CD4-positive, alpha-beta T cell (primary cell): ENCODE data around the gene TOR1AIP1. TPM values are rescaled to one million over a fixed set of nuclear protein-coding genes. Genes with fewer than 3 reads are reported as not detected.
A peak's percentile ranks its signal among the peaks of the same experiment; 100 is the strongest.

Experiments used
- ATAC-seq: fragments of 200-7000 bp; cut with Tn5 transposase; one replicate; pipeline ENCODE4 v1.10.0; 2022; ENCODE audit warnings: mild to moderate bottlenecking; ENCODE audit not compliant: poor library complexity
- CTCF ChIA-PET: fragments of 350-600 bp; sonication (Branson Sonifier 250); formaldehyde crosslinking; loops from one replicate; lab custom pipeline; 2021; ENCODE audit warnings: antibody characterized with exemption, inconsistent platforms; lab: Charles Lee
- POLR2A ChIA-PET: fragments of 350-600 bp; sonication (Branson Sonifier 250); formaldehyde crosslinking; loops from one replicate; lab custom pipeline; 2021; ENCODE audit warnings: antibody characterized with exemption, inconsistent platforms; lab: Charles Lee
- DNase-seq, 14 experiments: peaks; one replicate each; pipeline ENCODE4 v3.0.0-alpha.2; 2013 to 2020; ENCODE audit warnings: mixed read lengths in 2 of 14
- H3K27ac ChIP-seq, 2 donors: one replicate each; pipeline versions ENCODE4 v1.5.1 to v1.7.0; 2013; ENCODE audit warnings: low read length in 2 of 2, low read depth in 1 of 2, mild to moderate bottlenecking in 1 of 2
- H3K27me3 ChIP-seq, 2 experiments: 1 replicate in 1 of 2; 2 replicates in 1 of 2; pipeline versions ENCODE4 v1.6.1 to v1.7.0; 2013; ENCODE audit warnings: low read length in 2 of 2, control low read depth in 1 of 2, mild to moderate bottlenecking in 1 of 2, moderate library complexity in 1 of 2; ENCODE audit not compliant: insufficient read depth in 2 of 2, control insufficient read depth in 1 of 2
- H3K36me3 ChIP-seq: one replicate; pipeline ENCODE4 v1.6.1; 2013; ENCODE audit warnings: low read length, control low read depth; ENCODE audit not compliant: insufficient read depth
- H3K4me1 ChIP-seq: one replicate; pipeline ENCODE4 v1.6.1; 2013; ENCODE audit warnings: low read length, control low read depth; ENCODE audit not compliant: insufficient read depth
- H3K4me3 ChIP-seq: one replicate; pipeline ENCODE4 v1.5.1; 2013; ENCODE audit warnings: mild to moderate bottlenecking, low read length, moderate library complexity
- H3K9me3 ChIP-seq, 2 experiments: 1 replicate in 1 of 2; 2 replicates in 1 of 2; pipeline versions ENCODE4 v1.6.1 to v1.7.0; 2013; ENCODE audit warnings: low read length in 2 of 2, mild to moderate bottlenecking in 2 of 2, control low read depth in 1 of 2, moderate library complexity in 1 of 2; ENCODE audit not compliant: control insufficient read depth in 1 of 2, insufficient read depth in 1 of 2
- H3K27ac Mint-ChIP-seq: one replicate; pipeline ENCODE4 v1.8.0; 2020; ENCODE audit warnings: mixed read lengths
- H3K27me3 Mint-ChIP-seq: one replicate; pipeline ENCODE4 v1.8.0; 2021; ENCODE audit warnings: mixed read lengths
- H3K36me3 Mint-ChIP-seq: one replicate; pipeline ENCODE4 v1.8.0; 2021; ENCODE audit warnings: low read depth, mixed read lengths
- H3K4me1 Mint-ChIP-seq: one replicate; pipeline ENCODE4 v1.8.0; 2021; ENCODE audit warnings: low read depth, mixed read lengths
- H3K4me3 Mint-ChIP-seq: one replicate; pipeline ENCODE4 v1.8.0; 2020; ENCODE audit warnings: mild to moderate bottlenecking, mixed read lengths
- H3K9me3 Mint-ChIP-seq: one replicate; pipeline ENCODE4 v1.8.0; 2020; ENCODE audit warnings: mixed read lengths
- intact Hi-C, 2 experiments: fragments of 100-400 bp; cut with DNase I in 1 of 2; cut with micrococcal nuclease in 1 of 2; formaldehyde crosslinking; loops; one replicate each; pipeline versions ENCODE4 v1.15.1 to v1.9.0; 2023 to 2025; cut with DNase I, micrococcal nuclease
- total RNA-seq, 174 experiments: library from RNA in 2 of 174; stranded (reverse) in 2 of 174; gene quantifications; one replicate each; pipeline ENCODE4 v1.2.3 and lab custom pipeline; 2021 to 2026
- TF ChIP-seq, protein P1 (sequence below): fragments of 200-600 bp; IDR thresholded peaks from one replicate; pipeline ENCODE4 v1.8.0; 2022; ENCODE audit warnings: antibody characterized with exemption, mild to moderate bottlenecking

TOR1AIP1 gene
- total RNA-seq, 2 experiments from 2014 or later = 93.8 to 94.4 TPM

DNA sequence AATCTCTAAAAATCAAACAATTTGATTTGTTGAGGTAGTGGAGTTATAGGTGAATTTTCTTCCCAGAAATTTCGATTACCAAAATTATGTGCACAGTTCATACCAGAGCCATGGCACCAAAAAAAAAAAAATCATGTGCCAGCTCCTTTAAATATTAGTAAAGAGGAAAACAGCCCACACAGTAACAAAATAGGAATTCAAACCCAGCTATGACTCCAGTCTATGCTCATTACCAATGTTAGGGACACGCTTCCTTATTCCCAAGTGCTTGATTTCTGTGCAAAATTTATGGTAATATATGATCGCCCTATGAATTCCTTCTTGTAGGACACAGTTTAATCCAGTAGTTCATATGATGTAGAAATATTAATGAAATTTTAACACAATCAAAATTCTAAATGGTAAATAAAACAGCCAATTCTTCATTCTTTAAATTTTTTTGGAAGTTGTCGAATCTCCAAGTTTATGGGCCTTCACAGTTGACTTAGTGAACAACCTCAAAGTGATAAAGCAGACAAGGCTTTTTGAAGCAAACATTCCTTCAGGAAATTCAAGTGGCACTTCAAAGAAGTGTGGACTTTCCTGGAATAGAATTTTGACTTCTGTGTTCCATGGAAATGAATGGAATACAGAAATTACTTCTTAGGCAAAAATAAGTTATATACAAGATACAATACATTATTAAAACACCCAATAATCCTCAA, 6.3 kb upstream of the TOR1AIP1 start:
- Histone ChIP-seq H3K4me1 (peaks cover 12% of the 10 kb centered on the region), H3K27me3 (no peaks in the 10 kb centered on the region), H3K4me3 (no peak overlapping the region), H3K9me3 (no peaks in the 10 kb centered on the region), H3K36me3 (peaks cover 24% of the 10 kb centered on the region), H3K27ac (no peak overlapping the region)
- ChIA-PET CTCF (interaction anchor here (3.2 kb wide), 1 partner anchor 8 kb away, joined by 13 read pairs; no protein-coding TSS in a partner anchor), POLR2A (interaction anchor here (1.2 kb wide), 1 partner anchor 78 kb away, joined by 6 read pairs; the partner anchor contains the start of gene CEP350)
- Mint-ChIP-seq H3K27me3 (no peaks in the 10 kb centered on the region), H3K4me3 (peak overlapping the region; percentile 48), H3K4me1 (peaks cover 63% of the 10 kb centered on the region), H3K36me3 (peaks cover 45% of the 10 kb centered on the region), H3K9me3 (no peaks in the 10 kb centered on the region), H3K27ac (no peak overlapping the region)
- TF ChIP-seq, protein P1, sequence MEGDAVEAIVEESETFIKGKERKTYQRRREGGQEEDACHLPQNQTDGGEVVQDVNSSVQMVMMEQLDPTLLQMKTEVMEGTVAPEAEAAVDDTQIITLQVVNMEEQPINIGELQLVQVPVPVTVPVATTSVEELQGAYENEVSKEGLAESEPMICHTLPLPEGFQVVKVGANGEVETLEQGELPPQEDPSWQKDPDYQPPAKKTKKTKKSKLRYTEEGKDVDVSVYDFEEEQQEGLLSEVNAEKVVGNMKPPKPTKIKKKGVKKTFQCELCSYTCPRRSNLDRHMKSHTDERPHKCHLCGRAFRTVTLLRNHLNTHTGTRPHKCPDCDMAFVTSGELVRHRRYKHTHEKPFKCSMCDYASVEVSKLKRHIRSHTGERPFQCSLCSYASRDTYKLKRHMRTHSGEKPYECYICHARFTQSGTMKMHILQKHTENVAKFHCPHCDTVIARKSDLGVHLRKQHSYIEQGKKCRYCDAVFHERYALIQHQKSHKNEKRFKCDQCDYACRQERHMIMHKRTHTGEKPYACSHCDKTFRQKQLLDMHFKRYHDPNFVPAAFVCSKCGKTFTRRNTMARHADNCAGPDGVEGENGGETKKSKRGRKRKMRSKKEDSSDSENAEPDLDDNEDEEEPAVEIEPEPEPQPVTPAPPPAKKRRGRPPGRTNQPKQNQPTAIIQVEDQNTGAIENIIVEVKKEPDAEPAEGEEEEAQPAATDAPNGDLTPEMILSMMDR = no peak
- intact Hi-C loops = loop anchor here (10.0 kb wide), 5 partner anchors 61 to 1149 kb away; partner anchors contain the start of genes ACBD6 (in 1 of the 2), SOAT1 (in 1 of the 2), STX6 (in 1 of the 2) and XPR1 (in 1 of the 2)
- ATAC-seq = no peak
- DNase-seq = no peak

DNA sequence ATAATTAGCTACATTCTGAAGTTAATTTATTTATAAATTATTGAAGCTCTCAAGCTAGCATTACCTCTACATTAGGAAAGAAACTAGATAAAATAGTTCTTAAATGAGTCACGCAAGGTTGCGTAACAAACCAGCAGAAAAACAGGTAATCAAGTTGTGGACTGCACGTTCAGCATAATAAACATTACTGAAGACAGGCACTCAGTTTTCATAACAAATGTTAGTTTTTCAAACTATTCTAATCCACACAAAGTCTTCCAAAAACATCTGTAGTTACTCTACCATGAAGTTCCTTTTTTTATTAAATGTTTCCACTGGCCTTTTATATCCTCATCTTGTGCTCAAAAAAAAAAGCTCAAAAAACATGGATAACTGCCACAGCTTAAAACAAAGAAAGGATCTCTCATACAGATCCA, 5.8 kb upstream of the TOR1AIP1 start:
- Mint-ChIP-seq H3K4me3 (peak overlapping the region; percentile 88), H3K27me3 (no peaks in the 10 kb centered on the region), H3K4me1 (peaks cover 59% of the 10 kb centered on the region), H3K9me3 (no peaks in the 10 kb centered on the region), H3K27ac (peak overlapping the region; percentile 84), H3K36me3 (peaks cover 45% of the 10 kb centered on the region)
- ATAC-seq = no peak
- POLR2A ChIA-PET = no interaction called here
- Histone ChIP-seq H3K27me3 (no peaks in the 10 kb centered on the region), H3K4me3 (no peak overlapping the region), H3K36me3 (peaks cover 20% of the 10 kb centered on the region), H3K4me1 (peaks cover 12% of the 10 kb centered on the region), H3K9me3 (no peaks in the 10 kb centered on the region), H3K27ac (no peak overlapping the region)
- CTCF ChIA-PET = interaction anchor here (3.2 kb wide), 1 partner anchor 9 kb away, joined by 13 read pairs; no protein-coding TSS in a partner anchor
- intact Hi-C loops = loop anchor here (10.0 kb wide), 5 partner anchors 62 to 1148 kb away; partner anchors contain the start of genes ACBD6 (in 1 of the 2), SOAT1 (in 1 of the 2), STX6 (in 1 of the 2) and XPR1 (in 1 of the 2)
- DNase-seq = peak in 2 of 14 experiments; percentile 17 to 23
- TF ChIP-seq, protein P1 = no peak

DNA sequence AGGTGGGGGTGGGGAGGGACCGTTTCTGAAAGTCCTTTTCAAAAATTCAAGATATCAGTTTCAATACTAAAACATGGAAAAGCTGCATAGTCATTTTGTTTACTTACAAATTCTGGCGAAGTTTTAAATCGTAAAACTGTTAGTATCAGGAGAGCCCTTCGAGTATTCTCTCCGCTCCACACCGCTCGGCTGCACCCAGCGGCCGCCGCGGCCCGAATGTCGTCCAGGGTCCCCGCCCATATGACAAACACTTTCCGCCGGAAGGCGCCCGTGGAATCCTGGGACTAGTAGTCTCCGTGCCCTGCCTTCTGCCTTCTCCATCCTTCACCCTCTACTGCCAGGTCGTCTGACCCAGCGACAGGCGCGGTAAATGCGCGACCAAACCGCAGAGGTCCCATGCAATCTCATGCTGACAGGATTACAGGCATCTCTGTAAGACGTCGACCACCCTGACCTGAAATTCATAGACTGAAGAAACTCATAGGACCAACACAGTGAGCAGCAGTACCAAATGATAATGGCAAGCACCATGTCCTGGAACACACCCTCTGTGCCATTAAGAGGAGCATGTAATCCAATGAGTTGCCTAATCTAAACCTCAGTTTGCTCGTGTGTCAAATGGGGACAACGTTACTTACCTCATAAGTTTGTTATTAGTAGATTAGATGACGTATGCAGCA, 4.4 kb upstream of the TOR1AIP1 start, which contains the start of gene TOR1AIP2:
TSS of gene TOR1AIP2 (minus strand) at position 218 of the 680 bp plus-strand sequence. CDS start 25,138 bp downstream, outside the sequence.
- CTCF ChIA-PET = interaction anchor here (3.2 kb wide), 1 partner anchor 10 kb away, joined by 13 read pairs; no protein-coding TSS in a partner anchor
- peaks cover 15% of the 10 kb centered on the region for H3K4me1 ChIP-seq
- POLR2A ChIA-PET = interaction anchor here (0.6 to 1.0 kb wide), 3 partner anchors 63 to 171 kb away, joined by 3 read pairs; no protein-coding TSS in a partner anchor

More for the DNA sequence above, 4.4 kb upstream of the TOR1AIP1 start, which contains the start of gene TOR1AIP2:
- no peaks in the 10 kb centered on the region for H3K27me3 Mint-ChIP-seq
- H3K9me3 Mint-ChIP-seq = no peaks in the 10 kb centered on the region
- peak; percentile 46 for ATAC-seq
- H3K4me3 Mint-ChIP-seq = peak within 1 kb of the TSS; percentile 91
- intact Hi-C loops = loop anchor here (10.0 kb wide), 5 partner anchors 63 to 1147 kb away; partner anchors contain the start of genes ACBD6 (in 1 of the 2), SOAT1 (in 1 of the 2), STX6 (in 1 of the 2) and XPR1 (in 1 of the 2)
- DNase-seq = peak; percentile 65 to 90 (median 76)
- Histone ChIP-seq H3K9me3 (no peaks in the 10 kb centered on the region), H3K27ac (peak within 1 kb of the TSS; percentile 8 to 33), H3K4me3 (peak within 1 kb of the TSS; percentile 78), H3K36me3 (peaks cover 18% of the 10 kb centered on the region), H3K27me3 (no peaks in the 10 kb centered on the region)
- peak within 1 kb of the TSS; percentile 84 for H3K27ac Mint-ChIP-seq
- TF ChIP-seq, protein P1 = no peak
- H3K36me3 Mint-ChIP-seq = peaks cover 50% of the 10 kb centered on the region
- H3K4me1 Mint-ChIP-seq = peaks cover 60% of the 10 kb centered on the region
